DOHH2 (cell line): Measurements from ENCODE around the gene PCSK5.

Experiments used
- EZH2phosphoT487 ChIP-seq: fragments of 200-600 bp; sonication (generic); IDR thresholded peaks from 2 replicates; pipeline ENCODE4 v1.6.1; 2017; ENCODE audit warnings: borderline replicate concordance, mild to moderate bottlenecking, antibody characterized with exemption, low read length, moderate library complexity, mixed read lengths
- TF ChIP-seq, protein P1 (sequence below): fragments of 200-600 bp; sonication (generic); IDR thresholded peaks from one replicate; pipeline ENCODE4 v1.5.1; 2014; ENCODE audit warnings: antibody characterized with exemption, mild to moderate bottlenecking, low read depth, low read length; ENCODE audit not compliant: poor library complexity, severe bottlenecking

- TF ChIP-seq, protein P1, sequence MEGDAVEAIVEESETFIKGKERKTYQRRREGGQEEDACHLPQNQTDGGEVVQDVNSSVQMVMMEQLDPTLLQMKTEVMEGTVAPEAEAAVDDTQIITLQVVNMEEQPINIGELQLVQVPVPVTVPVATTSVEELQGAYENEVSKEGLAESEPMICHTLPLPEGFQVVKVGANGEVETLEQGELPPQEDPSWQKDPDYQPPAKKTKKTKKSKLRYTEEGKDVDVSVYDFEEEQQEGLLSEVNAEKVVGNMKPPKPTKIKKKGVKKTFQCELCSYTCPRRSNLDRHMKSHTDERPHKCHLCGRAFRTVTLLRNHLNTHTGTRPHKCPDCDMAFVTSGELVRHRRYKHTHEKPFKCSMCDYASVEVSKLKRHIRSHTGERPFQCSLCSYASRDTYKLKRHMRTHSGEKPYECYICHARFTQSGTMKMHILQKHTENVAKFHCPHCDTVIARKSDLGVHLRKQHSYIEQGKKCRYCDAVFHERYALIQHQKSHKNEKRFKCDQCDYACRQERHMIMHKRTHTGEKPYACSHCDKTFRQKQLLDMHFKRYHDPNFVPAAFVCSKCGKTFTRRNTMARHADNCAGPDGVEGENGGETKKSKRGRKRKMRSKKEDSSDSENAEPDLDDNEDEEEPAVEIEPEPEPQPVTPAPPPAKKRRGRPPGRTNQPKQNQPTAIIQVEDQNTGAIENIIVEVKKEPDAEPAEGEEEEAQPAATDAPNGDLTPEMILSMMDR: no peak
- no peak for TF ChIP-seq EZH2phosphoT487
Measured at GRCh38 chr9:76404401-76404800, 513.9 kb downstream of the PCSK5 start.
